ENCODE measurements around the gene DNAJC12.

DNA sequence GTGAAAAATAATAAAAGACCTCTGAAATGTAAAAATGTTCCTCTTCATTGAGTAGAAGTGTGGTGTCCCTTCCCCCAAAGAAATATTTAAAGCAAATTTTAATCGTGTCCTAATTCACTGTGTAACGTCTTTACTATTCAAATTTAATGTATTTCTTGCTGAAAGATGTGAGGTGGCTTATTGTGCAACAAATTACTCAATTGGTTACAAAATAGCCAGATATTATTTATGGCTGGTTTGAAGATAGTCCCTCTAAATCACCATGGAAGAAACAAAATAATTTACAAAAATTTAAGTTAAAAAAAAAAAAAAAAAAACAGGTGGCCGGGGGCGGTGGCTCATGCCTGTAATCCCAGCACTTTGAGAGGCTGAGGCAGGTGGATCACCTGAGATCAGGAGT lies 43.7 kb downstream of the DNAJC12 start:
- no peak for TF ChIP-seq POLR2A (IDR thresholded peaks at IDR 0.05)
- TF ChIP-seq, protein P1, sequence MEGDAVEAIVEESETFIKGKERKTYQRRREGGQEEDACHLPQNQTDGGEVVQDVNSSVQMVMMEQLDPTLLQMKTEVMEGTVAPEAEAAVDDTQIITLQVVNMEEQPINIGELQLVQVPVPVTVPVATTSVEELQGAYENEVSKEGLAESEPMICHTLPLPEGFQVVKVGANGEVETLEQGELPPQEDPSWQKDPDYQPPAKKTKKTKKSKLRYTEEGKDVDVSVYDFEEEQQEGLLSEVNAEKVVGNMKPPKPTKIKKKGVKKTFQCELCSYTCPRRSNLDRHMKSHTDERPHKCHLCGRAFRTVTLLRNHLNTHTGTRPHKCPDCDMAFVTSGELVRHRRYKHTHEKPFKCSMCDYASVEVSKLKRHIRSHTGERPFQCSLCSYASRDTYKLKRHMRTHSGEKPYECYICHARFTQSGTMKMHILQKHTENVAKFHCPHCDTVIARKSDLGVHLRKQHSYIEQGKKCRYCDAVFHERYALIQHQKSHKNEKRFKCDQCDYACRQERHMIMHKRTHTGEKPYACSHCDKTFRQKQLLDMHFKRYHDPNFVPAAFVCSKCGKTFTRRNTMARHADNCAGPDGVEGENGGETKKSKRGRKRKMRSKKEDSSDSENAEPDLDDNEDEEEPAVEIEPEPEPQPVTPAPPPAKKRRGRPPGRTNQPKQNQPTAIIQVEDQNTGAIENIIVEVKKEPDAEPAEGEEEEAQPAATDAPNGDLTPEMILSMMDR (IDR thresholded peaks at IDR 0.05): no peak
